Activated CD4-positive, alpha-beta T cell treated with anti-CD3 and anti-CD28 coated beads for 24 hours (primary cell): ENCODE measurements around the gene PPP1R14C.

Experiments
- DNase-seq, 2 donors: peaks; one replicate each; pipeline ENCODE4 v3.0.0-alpha.2; 2020; ENCODE audit warnings: low read depth in 2 of 2

The PPP1R14C gene

DNA sequence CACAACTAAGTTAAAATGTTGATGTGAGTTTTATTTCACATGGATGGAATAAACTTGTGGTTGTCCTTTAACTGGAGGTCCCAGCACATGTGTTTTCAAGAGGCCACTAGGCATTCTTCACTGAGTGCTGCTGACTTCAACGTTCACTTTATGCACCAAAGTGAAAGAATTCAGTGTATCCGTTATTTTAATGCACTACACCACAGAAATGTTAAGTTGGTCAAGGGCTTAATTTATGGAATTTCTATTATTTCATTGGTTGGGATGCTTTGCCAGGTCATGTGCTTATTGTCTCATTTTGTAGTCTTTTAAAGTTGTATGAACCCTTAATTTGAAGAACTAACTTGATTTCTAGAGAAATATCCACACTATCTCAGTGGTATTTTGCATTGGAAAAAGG lies 106.4 kb downstream of the PPP1R14C start:
- no peak for DNase-seq

GRCh38 chr6:150250826-150251225 lies 108.0 kb downstream of the PPP1R14C start:
- DNase-seq, result no peak

DNA sequence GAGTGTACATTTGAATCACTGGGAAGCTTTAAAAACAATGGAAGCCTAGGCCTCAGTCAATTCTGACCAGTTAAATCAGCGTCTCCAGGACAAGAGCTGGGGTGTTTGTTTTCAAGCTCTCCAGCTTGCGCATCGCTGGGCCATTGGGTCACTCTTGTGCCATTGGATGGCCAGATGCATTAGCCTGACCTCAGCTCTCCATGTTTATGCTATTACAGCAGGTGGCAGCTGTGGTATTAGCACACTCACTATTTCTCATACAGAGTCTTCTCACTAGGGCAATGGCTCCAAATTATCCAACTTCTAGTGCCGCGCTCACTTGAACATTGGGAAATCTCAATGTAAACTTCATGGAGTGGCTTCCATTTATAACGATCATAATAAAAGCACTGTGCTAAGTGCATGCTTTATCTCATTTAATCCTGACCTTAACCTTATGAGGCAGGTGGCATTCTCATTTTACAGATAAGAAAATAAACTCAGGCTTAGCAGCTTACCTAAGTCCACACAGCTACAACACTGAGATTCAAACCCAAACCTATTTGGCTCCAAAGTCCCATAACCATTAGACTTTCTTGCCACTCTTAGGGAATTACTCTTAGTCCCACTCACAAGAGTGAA lies 108.8 kb downstream of the PPP1R14C start:
- DNase-seq, result no peak

DNA sequence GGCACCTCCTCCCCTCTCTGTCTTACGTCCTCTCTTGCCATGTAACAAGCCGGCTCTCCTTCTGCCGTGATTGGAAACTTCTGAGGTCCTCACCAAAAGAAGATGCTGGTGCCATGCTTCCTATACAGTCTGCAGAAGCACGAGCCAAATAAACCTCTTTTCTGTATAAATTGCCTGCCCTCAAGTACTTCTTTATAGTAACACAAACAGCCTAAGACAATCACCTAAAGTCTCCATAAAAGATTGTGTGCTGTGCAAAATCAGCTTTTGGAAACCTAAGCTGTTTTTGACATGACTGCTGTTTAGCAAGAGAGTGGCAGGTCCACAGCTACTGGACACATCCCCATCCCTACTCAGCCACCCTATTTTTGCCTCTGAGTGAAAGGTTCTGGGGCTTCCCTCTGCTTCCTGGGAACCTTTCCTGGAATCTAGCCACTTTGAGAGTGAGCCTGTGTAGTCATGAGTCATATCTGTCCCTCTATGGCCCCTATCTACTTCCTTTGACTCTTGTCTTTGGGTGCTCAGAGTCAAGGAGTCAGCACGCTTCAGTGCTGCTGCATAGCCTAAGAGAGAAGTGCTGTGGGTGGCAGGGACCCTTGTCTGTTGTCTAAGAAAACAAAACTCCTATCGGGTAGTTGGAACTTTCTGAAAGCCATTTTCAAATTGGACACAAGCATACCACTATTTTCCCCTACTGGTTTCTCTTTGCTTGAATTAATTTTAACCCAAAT lies 110.0 kb downstream of the PPP1R14C start:
- no peak for DNase-seq

DNA sequence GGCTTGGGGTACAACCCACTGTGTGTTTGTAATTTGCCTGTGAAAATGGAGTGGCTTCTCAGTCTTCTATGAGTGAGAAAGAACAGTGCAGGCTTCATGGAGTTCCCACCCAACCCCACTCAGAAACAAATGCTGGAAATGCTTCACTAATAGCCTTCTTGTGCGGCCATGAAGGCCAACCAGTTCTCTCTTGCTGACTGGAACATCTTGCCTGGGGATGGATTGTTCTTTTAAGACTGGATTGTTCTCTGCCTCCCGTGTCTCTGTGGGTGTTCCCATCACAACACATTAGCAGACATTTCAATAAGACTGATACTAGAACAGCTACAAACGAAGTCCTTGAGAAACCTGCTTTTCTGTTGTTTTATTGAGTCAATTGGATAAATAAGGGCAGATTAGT lies 110.6 kb downstream of the PPP1R14C start:
- DNase-seq, result no peak

DNA sequence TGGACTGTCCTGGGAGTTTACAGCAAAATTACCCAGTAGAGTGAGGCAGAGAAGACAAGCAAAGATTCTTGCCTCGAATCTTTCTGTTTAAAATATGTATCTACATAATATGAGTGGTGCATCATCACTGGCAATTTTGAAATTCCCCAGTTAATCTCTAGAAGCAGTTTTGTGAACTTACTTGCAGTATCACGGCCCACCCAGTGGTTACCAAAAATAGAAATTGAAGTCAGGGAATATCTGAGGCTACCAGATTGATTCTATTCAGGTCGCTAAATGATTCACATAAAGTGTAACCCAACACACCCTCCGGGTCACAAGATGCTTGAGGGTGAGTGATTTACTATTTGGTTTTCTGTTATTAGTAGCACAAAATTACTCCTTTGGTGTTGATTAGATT lies 111.9 kb downstream of the PPP1R14C start:
- DNase-seq, result no peak

GRCh38 chr6:150255840-150256239 lies 113.0 kb downstream of the PPP1R14C start:
- no peak for DNase-seq

DNA sequence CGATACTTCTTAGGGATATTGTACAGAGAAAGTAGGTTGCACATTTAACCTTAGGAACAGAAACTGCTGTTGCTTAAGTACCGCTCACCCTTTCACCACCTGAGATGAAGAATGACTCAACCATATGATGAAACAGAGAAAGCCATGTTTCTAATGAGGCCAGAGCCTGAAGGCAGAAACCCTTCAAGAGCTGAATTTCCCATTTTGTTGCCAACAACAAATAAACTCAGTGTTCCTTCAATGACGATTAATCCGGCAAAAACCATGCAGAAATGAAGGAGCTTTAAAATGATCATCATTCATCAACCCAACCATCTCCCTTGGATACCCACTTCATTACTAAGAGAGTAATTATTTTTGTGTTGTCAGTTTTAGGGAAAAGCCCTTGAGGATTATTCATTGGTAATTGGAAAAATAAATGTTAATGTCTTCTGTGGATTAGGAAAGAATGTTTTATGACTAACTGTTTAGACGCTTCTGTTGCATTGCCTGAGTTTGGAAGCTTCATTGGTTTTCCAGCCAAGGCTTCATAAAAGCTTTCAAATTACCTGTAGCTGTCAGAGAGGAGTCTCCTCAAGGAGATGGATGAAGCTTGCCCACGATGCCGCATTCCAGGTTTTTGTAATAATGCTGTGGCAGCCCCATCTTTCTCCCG lies 113.9 kb downstream of the PPP1R14C start:
- DNase-seq, result no peak

DNA sequence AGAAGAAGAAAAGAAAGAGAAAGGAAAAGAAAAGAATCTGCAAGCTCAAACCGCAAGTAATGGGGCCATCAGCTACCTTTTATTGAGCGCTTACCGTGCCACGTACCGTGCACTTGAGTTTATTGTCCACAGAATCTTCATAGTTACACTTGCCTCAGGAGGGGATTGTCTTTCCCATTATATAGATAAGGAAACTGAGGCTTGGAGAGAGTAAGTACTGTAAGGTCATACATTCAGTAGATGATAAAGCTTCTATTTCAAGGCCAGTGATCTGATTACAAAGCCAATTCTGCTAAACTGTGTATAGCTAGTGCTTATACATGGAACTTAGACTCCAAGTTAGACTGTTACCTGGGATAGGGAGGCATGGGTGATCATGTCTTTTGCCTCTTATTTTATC lies 115.5 kb downstream of the PPP1R14C start:
- DNase-seq, result no peak

GRCh38 chr6:150260931-150261330 lies 118.1 kb downstream of the PPP1R14C start:
- no peak for DNase-seq

DNA sequence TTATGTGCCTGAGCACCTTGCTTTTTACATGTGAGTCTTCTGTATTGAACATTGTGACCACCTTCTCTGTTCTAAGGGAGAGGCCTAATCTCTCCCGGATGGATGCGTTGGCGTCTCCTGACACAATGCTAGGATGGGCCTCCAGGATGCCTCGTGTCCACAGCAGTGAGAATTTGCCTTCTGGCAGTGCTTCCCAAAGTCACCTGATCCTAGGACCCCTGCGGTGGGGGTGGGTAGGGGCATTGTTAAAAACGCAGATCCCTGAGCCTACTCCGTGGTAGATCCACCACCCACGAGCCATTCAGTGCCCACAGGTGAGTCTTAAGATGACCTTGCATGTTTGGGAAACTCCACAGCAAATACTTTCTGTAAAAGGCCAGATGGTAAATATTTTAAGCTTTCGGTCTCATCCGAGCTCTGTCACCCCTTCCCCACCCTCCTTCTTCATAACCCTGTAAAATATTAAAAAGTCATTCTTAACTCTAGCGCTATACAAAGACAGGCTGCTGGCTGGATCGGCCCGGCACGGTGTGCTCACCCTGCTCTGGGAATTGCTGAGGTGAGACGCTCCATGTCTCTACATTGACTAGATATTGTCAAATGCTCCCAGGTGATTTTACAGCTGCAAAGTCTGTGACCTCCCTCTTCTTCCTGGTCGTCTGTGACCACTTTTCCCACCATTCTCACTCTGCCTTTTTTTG lies 119.3 kb downstream of the PPP1R14C start:
- no peak for DNase-seq

GRCh38 chr6:150263765-150264404 lies 121.0 kb downstream of the PPP1R14C start:
- no peak for DNase-seq

GRCh38 chr6:150266309-150266708 lies 123.5 kb downstream of the PPP1R14C start:
- DNase-seq, result no peak

DNA sequence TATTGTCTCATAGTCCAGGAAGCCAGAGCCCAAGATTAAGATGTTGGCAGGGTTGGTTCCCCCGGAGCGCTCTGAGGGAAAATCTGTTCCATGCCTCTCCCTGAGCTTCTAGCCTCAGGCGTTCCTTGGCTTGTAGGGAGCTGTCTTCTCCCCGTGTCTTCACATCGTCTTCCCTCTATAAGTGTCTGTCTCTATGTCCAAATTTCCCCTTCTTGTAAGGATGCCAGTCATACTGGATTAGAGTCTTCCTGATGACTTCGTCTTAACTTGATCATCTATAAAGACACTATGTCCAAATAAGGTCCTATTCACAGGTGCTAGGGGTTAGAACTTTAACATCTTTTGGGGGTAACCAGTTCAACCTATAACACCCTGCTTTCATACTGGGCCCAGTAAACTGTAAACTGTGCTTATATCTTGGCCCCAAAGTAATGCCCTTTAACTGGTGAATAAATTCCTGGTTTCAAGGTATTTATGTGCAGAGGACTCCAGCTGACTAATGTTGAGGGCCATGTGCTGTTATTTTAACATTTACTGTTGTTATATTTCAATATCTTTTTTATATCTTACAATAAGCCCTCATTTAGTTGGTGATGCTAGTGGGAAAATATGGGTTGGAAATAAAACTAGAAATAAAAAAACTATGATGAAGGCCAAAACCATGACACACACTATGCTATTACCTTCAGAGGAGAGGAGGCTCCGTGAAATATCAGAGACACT lies 124.3 kb downstream of the PPP1R14C start:
- no peak for DNase-seq

GRCh38 chr6:150267686-150268561 lies 125.1 kb downstream of the PPP1R14C start:
- no peak for DNase-seq

GRCh38 chr6:150269130-150269856 lies 126.4 kb downstream of the PPP1R14C start:
- no peak for DNase-seq

GRCh38 chr6:150269857-150270223 lies 127.0 kb downstream of the PPP1R14C start:
- DNase-seq, result no peak

DNA sequence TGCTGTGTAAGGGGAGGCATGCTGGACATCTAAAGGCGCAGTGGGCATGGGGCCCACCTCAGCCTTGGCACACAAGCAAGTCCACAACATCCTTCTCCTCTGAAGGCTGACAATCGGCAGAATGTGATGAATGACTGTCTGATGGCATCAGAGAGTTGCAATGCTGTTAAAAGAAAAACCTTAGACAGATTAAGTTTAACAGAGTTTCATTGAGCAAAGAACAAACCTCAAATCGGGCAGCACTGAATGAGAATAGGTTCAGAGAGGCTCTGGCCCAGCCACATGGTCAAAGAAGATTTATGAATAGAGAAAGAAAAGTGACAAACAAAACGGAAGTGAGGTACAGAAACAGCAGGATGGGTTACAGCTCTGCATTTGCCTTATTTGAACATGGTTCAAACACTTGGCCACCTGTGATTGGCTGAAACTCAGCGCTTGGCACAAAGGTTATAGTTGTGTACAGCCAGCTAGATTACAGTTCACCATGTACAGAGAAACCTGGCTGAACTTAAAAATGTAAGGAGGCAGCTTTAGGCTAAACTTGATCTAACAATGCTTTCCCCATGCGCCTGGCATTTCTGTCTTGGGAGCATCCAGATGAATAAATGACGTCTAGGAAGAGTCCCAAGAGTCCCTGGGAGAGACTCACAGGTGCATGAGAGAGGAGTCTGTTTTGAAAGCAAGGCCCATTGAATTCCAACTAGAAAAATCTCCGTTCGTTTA lies 127.6 kb downstream of the PPP1R14C start:
- DNase-seq, result no peak

GRCh38 chr6:150271172-150271500 lies 128.3 kb downstream of the PPP1R14C start:
- DNase-seq, result no peak
